ENCODE data around the gene MFAP4. TPM values are rescaled to one million over a fixed set of nuclear protein-coding genes. Genes with fewer than 3 reads are reported as not detected.

Gene MFAP4
- total and polyA plus RNA-seq, 4 donors: 27.0 to 137 (median 42.9) TPM

DNA sequence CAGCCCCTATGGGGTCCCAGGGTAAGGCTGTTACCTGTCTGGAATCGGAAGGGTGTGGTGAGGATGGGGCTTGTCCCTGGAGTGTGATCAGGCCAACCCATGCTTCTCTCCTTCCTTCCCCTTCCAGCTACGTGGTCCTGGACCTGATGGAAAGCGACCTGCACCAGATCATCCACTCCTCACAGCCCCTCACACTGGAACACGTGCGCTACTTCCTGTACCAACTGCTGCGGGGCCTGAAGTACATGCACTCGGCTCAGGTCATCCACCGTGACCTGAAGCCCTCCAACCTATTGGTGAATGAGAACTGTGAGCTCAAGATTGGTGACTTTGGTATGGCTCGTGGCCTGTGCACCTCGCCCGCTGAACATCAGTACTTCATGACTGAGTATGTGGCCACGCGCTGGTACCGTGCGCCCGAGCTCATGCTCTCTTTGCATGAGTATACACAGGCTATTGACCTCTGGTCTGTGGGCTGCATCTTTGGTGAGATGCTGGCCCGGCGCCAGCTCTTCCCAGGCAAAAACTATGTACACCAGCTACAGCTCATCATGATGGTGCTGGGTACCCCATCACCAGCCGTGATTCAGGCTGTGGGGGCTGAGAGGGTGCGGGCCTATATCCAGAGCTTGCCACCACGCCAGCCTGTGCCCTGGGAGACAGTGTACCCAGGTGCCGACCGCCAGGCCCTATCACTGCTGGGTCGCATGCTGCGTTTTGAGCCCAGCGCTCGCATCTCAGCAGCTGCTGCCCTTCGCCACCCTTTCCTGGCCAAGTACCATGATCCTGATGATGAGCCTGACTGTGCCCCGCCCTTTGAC, 6.3 kb downstream of the MFAP4 start:
- no peak for DNase-seq (ENCODE audit: low read depth in 4 of 6, low spot score in 6 of 6)
- peaks cover 50% of the 10 kb centered on the region for H3K4me1 ChIP-seq (ENCODE audit: control insufficient read depth, insufficient read depth, low read length)
- no peaks in the 10 kb centered on the region for H3K9me3 ChIP-seq (ENCODE audit: control insufficient read depth, insufficient read depth, low read length)
- H3K36me3 ChIP-seq (ENCODE audit: control insufficient read depth, insufficient read depth, low read length): peaks cover 66% of the 10 kb centered on the region
- 96% methylated on average over 26 of the region's 29 CpGs for WGBS (ENCODE audit: insufficient coverage)
- no peak overlapping the region for H3K4me3 ChIP-seq (ENCODE audit: low read depth, low read length)
- H3K27ac ChIP-seq (ENCODE audit: low read depth, low read length): no peak overlapping the region
- no peaks in the 10 kb centered on the region for H3K27me3 ChIP-seq (ENCODE audit: control insufficient read depth, insufficient read depth, low read length)

DNA sequence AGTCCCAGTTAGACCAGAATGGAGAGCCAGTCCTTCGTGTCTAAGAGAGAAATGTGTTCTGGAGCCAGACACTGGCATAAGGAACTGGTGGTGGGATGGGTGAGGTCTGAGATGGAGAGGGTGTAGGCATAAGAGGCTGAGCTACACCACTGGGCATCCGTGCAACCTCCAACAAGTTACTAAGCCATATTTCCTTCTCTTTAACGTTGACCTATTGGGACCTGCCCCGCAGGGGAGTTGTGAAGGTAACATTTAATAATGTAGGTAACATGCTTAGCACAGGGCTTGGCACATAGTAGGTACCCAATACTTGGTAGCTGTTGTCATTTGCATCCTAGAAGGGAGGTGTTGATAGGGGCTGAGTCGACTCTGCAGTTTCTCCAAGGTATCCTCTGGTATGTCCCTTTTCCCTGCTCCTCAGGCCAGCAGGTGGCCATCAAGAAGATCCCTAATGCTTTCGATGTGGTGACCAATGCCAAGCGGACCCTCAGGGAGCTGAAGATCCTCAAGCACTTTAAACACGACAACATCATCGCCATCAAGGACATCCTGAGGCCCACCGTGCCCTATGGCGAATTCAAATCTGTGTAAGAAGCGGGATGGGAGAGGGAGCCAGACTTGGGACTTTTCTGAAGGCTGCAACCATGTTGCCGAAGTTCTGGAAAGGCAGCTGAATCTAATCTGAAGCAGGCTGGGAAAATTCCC, 7.5 kb downstream of the MFAP4 start:
- H3K4me3 ChIP-seq (ENCODE audit: low read depth, low read length): peak overlapping the region; percentile 99
- peaks cover 39% of the 10 kb centered on the region for H3K4me1 ChIP-seq (ENCODE audit: control insufficient read depth, insufficient read depth, low read length)
- H3K9me3 ChIP-seq (ENCODE audit: control insufficient read depth, insufficient read depth, low read length): no peaks in the 10 kb centered on the region
- WGBS (ENCODE audit: insufficient coverage): 94% methylated on average over 10 of the region's 13 CpGs
- no peak overlapping the region for H3K27ac ChIP-seq (ENCODE audit: low read depth, low read length)
- H3K27me3 ChIP-seq (ENCODE audit: control insufficient read depth, insufficient read depth, low read length): no peaks in the 10 kb centered on the region
- H3K36me3 ChIP-seq (ENCODE audit: control insufficient read depth, insufficient read depth, low read length): peaks cover 55% of the 10 kb centered on the region
- DNase-seq (ENCODE audit: low read depth in 4 of 6, low spot score in 6 of 6): no peak

DNA sequence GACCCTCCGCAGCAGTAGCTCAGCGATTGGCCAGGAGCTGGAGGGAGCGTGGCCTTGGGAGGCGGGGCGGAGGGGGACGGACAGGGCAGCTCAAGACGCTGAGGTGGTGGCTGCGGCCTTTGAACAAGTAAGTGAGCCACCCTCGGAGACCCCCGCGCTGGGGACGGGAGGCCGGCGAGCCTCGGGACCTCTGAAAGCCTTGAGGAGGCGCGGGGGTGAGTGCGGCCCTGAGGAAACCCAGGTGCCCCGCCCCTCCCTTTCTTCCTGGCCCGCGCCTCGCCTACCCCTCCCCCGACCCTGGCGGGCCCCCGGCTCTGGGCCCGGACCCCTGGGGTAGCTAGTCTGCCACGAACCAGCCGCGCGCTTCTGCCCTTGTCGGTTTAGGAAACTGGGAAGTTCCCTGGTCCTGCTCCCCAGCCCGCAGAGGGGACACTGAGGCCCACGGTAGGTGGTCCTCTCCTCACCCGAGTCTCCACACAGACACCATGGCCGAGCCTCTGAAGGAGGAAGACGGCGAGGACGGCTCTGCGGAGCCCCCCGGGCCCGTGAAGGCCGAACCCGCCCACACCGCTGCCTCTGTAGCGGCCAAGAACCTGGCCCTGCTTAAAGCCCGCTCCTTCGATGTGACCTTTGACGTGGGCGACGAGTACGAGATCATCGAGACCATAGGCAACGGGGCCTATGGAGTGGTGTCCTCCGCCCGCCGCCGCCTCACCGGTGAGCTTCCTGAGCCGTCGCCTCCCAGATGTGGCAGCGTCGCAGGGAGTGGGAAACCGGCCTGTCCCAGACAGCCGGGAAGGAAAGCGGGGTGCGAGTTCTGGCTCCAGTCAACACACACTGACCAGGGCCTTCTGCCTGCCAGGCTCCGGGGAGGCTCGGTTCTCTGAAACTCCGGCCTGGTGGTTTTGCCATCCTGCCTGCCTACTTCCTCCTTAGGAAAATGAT, 8.3 kb downstream of the MFAP4 start, which contains the start of gene MAPK7:
MAPK7 (plus strand) TSS at position 83 of the 945 bp plus-strand sequence; CDS start at position 486, 403 bp downstream.
- peak within 1 kb of the TSS; percentile 99 for H3K4me3 ChIP-seq (ENCODE audit: low read depth, low read length)

DNA sequence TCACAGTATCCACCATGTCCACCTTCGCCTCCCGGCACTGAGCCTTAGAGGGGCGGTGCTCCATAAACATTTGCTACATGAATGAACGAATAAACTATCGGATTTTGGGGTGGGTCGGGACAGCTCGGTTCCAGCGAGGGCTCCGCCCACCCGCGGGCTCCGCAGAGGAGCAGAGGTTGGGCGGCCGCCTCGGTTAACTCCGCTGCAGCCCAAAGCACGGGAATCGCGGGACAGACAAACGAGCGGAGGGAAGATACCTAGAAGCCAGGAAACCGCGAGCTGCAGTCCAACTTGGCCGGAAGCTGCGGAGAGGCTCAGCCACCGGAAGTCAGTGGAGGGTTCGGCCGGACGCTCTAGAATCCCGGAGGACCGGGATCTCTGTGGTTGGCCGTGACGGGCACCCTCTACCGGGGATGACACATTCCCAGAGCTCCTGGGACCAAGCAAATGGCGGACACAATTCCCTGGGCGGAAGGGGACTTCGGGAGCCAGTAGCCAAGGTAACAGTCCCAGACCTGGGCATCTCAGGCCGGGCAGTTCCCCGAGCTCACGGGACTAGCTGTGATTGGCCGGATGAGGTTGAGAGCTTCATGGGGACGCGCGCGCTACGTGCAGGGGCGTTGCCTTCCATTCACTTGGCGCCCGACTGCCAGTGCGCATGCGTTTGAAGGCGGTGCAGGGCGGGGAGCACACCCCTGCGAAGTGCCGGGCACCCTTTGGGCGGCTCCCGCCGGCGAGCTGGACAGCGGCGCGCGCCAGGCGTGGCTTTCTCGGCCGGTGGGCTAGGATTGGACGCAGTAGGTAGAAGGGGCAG, 9.2 kb downstream of the MFAP4 start:
- H3K36me3 ChIP-seq (ENCODE audit: control insufficient read depth, insufficient read depth, low read length): peaks cover 38% of the 10 kb centered on the region
- peak overlapping the region; percentile 100 for H3K27ac ChIP-seq (ENCODE audit: low read depth, low read length)
- H3K9me3 ChIP-seq (ENCODE audit: control insufficient read depth, insufficient read depth, low read length): no peaks in the 10 kb centered on the region
- H3K4me3 ChIP-seq (ENCODE audit: low read depth, low read length): peak overlapping the region; percentile 99
- WGBS (ENCODE audit: insufficient coverage): 0% methylated on average over 66 of the region's 67 CpGs
- H3K4me1 ChIP-seq (ENCODE audit: control insufficient read depth, insufficient read depth, low read length): peaks cover 30% of the 10 kb centered on the region
- DNase-seq (ENCODE audit: low read depth in 4 of 6, low spot score in 6 of 6): peak; percentile 93 to 99 (median 96)
- H3K27me3 ChIP-seq (ENCODE audit: control insufficient read depth, insufficient read depth, low read length): no peaks in the 10 kb centered on the region

More for the DNA sequence above, 8.3 kb downstream of the MFAP4 start, which contains the start of gene MAPK7:
- Histone ChIP-seq H3K27me3 (ENCODE audit: control insufficient read depth, insufficient read depth, low read length) (no peaks in the 10 kb centered on the region), H3K9me3 (ENCODE audit: control insufficient read depth, insufficient read depth, low read length) (no peaks in the 10 kb centered on the region), H3K4me1 (ENCODE audit: control insufficient read depth, insufficient read depth, low read length) (peaks cover 31% of the 10 kb centered on the region), H3K27ac (ENCODE audit: low read depth, low read length) (peak within 1 kb of the TSS; percentile 100), H3K36me3 (ENCODE audit: control insufficient read depth, insufficient read depth, low read length) (peaks cover 46% of the 10 kb centered on the region)
- no peak for DNase-seq (ENCODE audit: low read depth in 4 of 6, low spot score in 6 of 6)
- WGBS (ENCODE audit: insufficient coverage): 1% methylated on average over 62 of the region's 69 CpGs

DNA sequence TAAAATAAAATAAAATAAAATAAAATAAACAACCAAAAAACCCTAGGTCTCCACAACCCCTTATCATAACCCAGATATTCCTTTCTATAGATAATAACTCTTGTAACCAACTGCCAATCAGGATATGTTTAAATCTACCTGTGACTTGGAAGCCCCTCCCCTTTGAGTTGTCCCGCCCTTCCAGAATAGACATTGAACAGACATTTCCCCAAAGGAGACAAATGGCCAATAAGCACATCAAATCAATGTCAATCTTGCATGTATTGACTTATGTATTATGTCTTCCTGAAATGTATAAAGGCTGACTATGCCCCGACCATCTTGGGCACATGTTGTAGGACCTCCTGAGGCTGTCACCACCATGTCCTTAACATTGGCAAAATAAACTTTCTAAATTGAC, 10.2 kb downstream of the MFAP4 start:
- DNase-seq (ENCODE audit: low read depth in 4 of 6, low spot score in 6 of 6): peak in 1 of 6 donors; percentile 47
- WGBS (ENCODE audit: insufficient coverage): no CpG with 5 or more reads among the region's 2 CpGs

DNA sequence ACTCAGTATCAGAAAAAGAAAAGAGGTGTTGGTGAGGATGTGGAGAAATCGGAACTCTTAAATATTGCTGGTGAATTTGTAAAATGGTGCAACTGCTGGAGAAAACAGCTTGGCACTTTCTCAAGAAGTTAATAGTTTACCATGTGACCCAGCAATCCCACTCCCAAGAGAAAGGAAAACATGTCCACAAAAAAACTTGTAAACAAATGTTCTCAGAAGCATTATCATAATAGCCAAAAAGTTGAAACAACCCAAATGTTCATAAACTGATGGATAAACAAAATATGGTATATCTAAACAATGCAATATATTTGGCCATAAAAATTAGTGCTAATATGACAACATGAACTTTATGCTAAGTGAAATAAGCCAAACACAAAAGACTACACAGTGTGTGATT, 11.3 kb downstream of the MFAP4 start:
- Histone ChIP-seq H3K27me3 (ENCODE audit: control insufficient read depth, insufficient read depth, low read length) (no peaks in the 10 kb centered on the region), H3K4me3 (ENCODE audit: low read depth, low read length) (no peak overlapping the region), H3K36me3 (ENCODE audit: control insufficient read depth, insufficient read depth, low read length) (peaks cover 26% of the 10 kb centered on the region), H3K27ac (ENCODE audit: low read depth, low read length) (no peak overlapping the region), H3K4me1 (ENCODE audit: control insufficient read depth, insufficient read depth, low read length) (peaks cover 21% of the 10 kb centered on the region), H3K9me3 (ENCODE audit: control insufficient read depth, insufficient read depth, low read length) (no peaks in the 10 kb centered on the region)
- no peak for DNase-seq (ENCODE audit: low read depth in 4 of 6, low spot score in 6 of 6)
- WGBS (ENCODE audit: insufficient coverage): no CpG with 5 or more reads among the region's 1 CpG

More for the DNA sequence above, 10.2 kb downstream of the MFAP4 start:
- Histone ChIP-seq H3K9me3 (ENCODE audit: control insufficient read depth, insufficient read depth, low read length) (no peaks in the 10 kb centered on the region), H3K4me3 (ENCODE audit: low read depth, low read length) (peak overlapping the region; percentile 99), H3K27ac (ENCODE audit: low read depth, low read length) (peak overlapping the region; percentile 100), H3K36me3 (ENCODE audit: control insufficient read depth, insufficient read depth, low read length) (peaks cover 31% of the 10 kb centered on the region), H3K4me1 (ENCODE audit: control insufficient read depth, insufficient read depth, low read length) (peaks cover 24% of the 10 kb centered on the region), H3K27me3 (ENCODE audit: control insufficient read depth, insufficient read depth, low read length) (no peaks in the 10 kb centered on the region)

DNA sequence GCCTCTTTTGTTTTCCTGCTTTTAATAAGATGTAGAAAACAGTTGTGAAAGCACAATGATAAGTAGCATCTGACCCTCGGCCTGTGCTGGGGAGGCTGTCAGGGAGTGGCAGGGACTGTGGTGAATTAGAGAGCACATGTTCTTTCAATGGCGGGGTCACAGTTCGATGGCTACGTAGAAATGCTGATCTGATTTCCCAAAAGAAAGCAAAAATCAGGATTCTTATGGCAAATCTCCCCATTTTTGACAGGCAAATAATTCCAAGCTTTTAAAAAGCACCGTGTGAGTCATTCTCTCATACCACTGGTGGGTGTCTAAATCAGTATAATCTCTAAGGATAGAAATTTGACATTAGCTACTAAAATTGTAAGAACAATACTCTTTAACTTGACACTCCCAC, 12.9 kb downstream of the MFAP4 start:
- H3K4me3 ChIP-seq (ENCODE audit: low read depth, low read length): no peak overlapping the region
- DNase-seq (ENCODE audit: low read depth in 4 of 6, low spot score in 6 of 6): no peak
- H3K4me1 ChIP-seq (ENCODE audit: control insufficient read depth, insufficient read depth, low read length): peaks cover 16% of the 10 kb centered on the region
- no peaks in the 10 kb centered on the region for H3K27me3 ChIP-seq (ENCODE audit: control insufficient read depth, insufficient read depth, low read length)
- no peaks in the 10 kb centered on the region for H3K9me3 ChIP-seq (ENCODE audit: control insufficient read depth, insufficient read depth, low read length)
- WGBS (ENCODE audit: insufficient coverage): 75% methylated on average over 2 of the region's 5 CpGs
- peaks cover 19% of the 10 kb centered on the region for H3K36me3 ChIP-seq (ENCODE audit: control insufficient read depth, insufficient read depth, low read length)
- H3K27ac ChIP-seq (ENCODE audit: low read depth, low read length): no peak overlapping the region

DNA sequence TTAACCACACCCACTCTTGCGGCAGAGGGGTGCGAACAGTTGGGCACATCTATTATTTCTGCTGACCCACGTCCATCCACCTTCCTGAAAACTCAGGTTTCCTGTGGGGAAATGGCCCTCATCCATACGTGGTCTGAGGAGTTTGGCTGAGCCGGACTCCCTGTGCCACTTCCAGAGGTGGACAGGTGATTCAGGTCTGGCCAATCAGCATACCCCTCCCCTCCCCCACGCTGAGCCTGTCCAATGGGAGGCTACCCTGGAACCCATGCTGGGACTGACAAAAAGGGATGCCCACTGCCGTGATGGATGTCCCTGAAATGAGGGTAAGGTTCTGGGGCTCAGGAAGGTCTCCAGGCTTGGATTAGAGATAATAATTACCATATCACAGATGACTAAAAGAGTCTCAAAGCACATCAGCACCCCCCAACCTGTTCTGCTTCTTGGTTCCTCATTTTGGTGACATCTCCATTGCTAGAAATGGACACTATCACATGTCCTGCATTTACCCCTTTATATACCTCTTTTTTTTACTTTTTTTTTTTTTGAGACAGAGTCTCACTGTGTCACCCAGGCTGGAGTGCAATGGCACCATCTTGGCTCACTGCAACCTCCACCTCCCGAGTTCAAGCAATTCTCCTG, 14.0 kb downstream of the MFAP4 start:
- H3K9me3 ChIP-seq (ENCODE audit: control insufficient read depth, insufficient read depth, low read length): no peaks in the 10 kb centered on the region
- peaks cover 16% of the 10 kb centered on the region for H3K36me3 ChIP-seq (ENCODE audit: control insufficient read depth, insufficient read depth, low read length)
- H3K27ac ChIP-seq (ENCODE audit: low read depth, low read length): no peak overlapping the region
- no peak overlapping the region for H3K4me3 ChIP-seq (ENCODE audit: low read depth, low read length)
- WGBS (ENCODE audit: insufficient coverage): 78% methylated on average over 4 of the region's 8 CpGs
- H3K4me1 ChIP-seq (ENCODE audit: control insufficient read depth, insufficient read depth, low read length): peaks cover 10% of the 10 kb centered on the region
- no peak for DNase-seq (ENCODE audit: low read depth in 4 of 6, low spot score in 6 of 6)
- H3K27me3 ChIP-seq (ENCODE audit: control insufficient read depth, insufficient read depth, low read length): no peaks in the 10 kb centered on the region

Measured in spinal cord (tissue), 10 donors.